ENCODE data around the gene FOXRED2.
A peak's percentile ranks its signal among the peaks of the same experiment; 100 is the strongest.
"Not testable (repeated sequence)": the region's sequence is repeated elsewhere in the genome, so short reads cannot be mapped to it uniquely, and the experiment has no call there.

The FOXRED2 gene

DNA sequence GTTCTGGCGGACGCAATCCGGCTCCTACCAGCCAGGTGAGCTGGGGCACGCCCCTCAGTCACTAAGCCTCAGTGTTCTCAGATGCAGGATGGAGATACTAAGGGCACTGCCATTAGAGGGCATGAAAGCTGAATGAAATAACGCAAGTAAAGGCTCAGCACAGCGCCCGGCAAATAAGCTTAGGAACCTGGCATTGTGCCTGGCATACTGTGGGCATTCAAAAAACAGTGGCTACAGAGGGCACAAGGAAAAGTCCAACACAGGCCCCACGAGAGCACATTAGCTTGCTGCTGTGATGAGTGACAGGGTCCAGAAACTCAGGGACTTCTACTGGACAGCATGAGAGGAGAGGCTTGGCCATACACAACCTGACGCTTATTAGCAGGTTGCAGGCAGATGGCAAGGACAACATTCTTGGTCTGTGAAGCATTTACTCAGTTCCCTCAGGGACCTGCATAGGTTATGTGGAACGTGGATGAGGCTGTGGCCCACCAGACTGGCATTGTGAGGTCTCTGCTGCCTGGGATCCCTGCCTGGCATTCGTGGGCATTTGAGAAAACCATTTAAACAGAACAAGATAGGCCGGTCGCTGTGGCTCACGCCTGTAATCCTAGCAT is 37.6 kb downstream of the FOXRED2 start:
- no peak for DNase-seq (ENCODE audit: low read depth)

- peak; percentile 95 for DNase-seq (ENCODE audit: low read depth)
Measured at GRCh38 chr22:36467946-36468345, 38.9 kb downstream of the FOXRED2 start.

DNA sequence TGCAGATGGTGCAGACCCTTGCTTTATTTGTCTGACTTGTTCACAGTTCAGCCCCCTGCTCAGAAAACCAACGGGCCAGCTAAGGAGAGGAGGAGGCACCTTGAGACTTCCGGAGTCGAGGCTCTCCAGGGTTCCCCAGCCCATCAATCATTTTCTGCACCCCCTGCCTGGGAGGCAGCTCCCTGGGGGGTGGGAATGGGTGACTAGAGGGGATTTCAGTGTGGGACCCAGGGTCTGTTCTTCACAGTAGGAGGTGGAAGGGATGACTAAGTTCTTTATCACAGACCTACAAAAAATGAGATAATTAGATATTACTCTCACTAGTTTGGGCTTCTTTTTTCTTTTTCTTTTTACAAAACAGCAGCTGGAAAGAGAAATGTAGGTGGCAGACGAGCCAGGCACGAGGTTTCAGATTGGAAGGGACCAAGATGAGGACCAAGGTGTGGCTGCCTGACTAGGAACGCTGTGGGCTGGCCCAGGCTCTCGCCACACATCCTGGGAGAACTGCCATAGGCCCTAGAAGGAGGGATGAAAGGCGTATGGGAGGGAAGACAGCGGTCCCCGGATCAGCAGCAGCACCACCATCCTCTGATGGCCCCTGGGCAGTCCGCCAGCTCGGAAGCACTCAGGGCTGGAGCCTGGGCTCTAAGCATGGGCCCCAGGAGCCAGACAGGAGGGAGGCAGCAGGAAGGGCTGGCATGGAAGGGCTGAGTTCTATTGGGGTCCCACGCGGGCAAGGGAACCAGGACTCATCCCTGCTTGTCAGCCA is 39.6 kb downstream of the FOXRED2 start:
- DNase-seq (ENCODE audit: low read depth) = no peak

- DNase-seq (ENCODE audit: low read depth) = no peak
Measured at GRCh38 chr22:36466258-36466657, 40.6 kb downstream of the FOXRED2 start.

DNA sequence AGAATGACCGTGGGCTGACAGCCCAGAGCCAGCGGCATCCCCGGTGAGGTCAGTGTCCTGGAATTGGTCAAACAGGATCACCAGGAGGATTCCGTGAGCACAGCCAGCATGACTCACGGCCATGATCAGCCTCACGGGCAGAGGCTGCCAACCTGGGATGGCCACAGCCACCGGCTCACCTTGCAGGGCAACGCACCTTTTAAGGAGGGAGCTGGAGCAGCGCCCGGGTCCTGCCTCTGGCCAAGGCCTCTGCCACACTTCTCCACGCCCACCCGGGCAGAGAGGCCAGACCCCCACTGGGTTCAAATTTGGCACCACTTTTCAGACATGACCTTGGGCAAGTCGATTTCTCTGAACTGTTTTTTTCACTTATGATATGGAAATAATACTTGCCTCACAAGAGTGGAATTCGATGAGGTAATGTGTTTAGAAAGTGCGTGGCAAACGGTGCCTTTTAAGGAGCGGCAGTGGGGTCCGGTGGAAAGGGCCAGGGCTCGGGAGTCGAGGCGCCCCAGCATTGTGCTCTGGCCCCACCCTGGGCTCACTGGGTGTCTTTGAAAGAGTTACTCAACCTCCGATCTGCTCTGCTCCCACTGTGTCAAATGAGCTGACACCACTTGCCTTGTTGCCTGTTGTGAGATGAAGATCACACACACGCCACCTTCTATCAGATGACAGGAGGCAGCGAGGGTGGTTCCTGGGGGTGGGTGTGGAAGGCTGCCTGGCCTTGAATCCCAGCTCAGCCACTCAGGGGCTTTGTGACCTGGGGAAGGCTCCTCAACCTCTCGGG is 41.4 kb downstream of the FOXRED2 start:
- peak; percentile 81 for DNase-seq (ENCODE audit: low read depth)

DNA sequence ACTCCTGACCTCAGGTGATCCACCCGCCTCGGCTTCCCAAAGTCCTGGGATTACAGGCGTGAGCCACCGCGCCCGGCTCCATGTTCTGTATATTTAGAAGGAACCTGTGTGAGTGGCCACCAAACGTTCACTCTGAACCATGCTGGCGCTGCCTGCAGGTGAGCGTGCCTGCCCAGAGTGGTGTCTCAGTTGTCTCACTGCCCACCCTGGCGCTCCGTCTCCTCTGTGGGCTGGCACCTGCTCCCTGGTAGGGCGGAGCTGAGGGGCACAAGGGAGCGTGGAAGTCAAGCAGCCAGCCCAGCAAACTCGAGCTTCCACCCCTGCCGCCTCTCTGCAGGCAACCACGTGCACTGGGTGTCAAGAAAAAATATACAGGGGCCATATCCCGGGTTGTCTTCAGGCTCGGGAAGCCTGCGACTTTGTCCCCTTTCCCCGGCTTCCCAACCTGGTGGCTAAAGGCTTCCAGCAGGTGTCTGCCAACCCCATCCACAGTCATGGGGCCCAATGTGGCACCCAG is 42.1 kb downstream of the FOXRED2 start:
- DNase-seq (ENCODE audit: low read depth) = no peak

DNA sequence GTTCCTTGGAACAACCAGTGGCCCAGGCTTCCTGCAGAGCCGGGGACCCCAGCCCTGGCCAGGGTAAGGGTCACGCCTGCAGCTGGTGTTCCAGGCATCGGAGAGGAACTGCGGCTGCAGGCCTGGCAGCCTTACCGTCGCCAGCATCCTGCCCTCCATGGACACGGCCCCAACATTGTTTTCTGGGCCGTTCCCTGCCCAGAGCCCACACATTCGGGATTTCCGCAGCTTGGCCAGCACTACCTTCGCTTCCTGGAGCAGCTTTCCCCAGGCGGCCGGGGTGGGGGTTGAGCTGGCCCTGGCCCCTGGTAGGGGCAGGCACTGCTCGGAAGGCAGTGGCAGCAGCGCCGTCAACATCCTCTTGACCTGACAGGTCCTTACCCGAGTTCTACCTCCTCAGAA is 43.1 kb downstream of the FOXRED2 start:
- no peak for DNase-seq (ENCODE audit: low read depth)

DNA sequence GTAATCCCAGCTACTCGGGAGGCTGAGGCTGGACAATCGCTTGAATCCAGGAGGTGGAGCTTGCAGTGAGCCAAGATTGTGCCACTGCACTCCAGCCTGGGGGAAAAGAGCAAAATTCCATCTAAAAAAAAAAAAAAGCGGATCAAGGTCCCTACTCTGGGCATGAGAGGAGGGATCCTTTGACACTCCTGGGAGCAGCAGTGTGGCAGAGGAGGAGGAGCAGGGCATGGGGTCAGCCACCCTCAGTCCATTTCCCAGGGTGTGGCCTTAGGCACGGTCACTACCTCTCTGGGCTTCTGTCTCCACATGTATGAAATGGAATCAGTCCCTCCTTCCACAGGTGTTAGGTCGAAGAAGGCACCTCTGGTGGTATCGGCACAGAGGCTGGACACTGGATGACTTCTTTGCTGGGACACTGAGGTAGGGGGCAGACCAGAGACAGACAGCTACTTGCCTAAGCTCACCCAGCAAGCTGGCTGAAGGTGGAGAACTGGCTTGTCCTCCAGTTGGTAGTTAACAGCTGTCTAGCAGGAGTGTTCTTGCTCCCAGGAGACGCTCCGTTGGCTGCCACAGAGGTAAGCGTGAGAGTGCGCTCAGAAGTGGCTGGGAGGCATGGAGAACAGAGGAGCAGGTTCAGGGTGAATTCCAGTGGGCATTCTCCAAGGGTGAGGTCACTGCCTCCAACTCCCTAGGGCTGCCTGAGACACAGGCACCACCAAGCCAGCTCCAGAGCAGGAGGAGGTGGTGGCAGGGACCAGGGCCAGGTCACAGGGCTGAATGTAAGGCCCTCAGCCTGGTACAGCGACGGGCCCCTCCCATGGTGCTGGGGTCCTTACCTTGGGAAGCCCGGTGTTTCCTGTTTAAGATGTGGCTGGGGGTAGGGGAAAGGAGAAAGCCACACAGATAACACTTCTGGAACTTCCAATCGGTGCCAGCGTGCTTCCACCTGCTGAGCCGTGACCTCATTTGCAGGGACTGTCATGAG is 44.9 kb downstream of the FOXRED2 start:
- DNase-seq (ENCODE audit: low read depth) = no peak

DNA sequence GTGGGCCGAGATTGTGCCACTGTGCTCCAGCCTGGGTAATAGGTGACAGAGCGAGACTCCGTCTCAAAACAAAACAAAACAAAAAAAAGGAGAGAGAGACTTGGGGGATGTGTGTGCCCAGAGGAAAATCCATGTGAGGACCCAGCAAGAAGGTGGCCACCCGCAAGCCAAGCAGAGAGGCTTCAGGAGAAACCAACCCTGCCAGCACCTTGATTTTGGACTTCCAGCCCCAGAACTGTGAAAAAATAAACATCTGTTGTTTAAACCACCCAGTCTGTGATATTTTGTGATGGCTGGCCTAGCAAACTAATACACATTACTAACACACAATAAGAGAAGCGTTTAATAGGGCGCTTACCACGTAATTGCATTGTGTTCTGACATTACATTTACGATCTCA is 46.6 kb downstream of the FOXRED2 start:
- DNase-seq (ENCODE audit: low read depth) = no peak

DNA sequence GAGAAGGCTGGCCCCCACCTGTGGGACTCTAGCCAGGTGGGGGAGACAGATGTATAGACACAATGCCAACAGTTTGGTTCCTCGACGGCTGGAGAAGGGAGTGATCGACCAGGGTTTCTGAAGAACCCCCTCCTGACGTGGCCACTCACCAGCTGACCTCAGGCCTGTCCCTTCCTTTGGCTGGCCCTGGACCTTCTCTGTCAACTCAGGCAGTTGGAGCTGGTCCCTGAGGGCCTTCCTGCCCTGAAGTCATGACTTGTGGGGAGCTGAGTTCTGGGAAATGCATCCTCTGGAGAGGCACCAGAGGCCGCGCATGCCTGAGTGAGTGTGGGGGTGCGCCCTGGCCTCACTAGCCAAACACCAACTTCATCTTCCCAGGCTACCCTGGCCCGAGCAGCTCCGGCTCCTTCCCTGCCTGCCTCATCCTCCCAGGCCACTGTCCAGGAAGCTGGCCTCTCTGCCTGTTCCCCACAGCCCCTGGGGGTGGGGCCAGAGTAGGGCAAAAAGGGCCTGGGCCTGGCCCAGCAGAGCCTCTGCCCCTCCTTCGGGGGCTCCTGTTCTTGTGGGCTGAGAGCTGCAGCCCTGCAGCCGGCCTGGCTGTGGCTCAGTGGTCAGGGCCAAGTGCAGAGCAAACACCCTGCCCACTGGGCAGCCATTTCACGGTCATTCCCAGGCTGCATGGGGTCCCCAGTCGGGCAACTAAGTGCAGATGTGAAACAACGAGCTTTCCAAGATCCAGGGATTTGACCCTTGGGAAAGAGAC is 49.0 kb downstream of the FOXRED2 start:
- DNase-seq (ENCODE audit: low read depth) = no peak

- no peak for DNase-seq (ENCODE audit: low read depth)
Measured at GRCh38 chr22:36456464-36456845, 50.4 kb downstream of the FOXRED2 start.

DNA sequence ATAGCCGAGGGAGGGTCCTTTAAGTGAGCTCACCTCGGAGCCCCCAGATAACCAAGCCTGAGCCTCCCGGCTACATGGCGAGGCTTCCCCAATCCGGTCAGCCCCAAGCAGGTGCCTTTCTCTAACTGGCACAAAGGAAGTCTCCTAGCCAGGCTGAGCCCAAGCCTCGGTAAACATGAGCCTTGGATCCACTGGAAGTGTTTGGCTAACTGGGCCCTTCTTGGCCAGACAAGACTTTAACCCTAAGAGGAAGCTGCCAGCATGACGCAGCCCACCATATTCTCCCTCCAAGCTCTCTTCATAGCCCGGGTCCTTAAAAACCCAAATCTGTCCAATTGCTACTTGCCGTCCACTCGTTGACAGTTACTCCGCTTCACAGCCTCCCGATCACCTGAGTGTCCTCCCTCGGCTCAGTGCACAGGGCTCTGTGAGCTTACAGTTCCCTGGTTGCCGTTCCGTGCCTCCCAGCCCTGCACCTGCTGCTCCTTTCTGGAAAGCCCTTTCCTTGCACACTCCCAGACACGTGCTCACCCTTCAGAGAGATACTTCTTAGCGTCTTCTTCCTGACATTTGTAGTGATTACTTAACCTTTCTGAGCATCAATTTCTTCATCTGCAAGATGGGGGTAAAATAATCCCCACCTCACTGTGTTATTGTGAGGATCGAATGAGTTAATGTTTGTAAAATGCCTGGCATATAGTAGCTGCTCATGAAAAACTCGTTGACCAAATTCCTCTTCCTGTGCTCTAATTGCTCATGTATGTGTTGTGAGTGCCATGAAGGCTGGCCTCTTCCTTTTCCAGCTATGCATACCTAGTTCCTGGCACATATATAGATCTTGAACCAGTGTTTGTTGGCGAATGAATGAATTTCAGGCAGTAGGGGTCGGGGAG is 51.0 kb downstream of the FOXRED2 start:
- DNase-seq (ENCODE audit: low read depth) = no peak

DNA sequence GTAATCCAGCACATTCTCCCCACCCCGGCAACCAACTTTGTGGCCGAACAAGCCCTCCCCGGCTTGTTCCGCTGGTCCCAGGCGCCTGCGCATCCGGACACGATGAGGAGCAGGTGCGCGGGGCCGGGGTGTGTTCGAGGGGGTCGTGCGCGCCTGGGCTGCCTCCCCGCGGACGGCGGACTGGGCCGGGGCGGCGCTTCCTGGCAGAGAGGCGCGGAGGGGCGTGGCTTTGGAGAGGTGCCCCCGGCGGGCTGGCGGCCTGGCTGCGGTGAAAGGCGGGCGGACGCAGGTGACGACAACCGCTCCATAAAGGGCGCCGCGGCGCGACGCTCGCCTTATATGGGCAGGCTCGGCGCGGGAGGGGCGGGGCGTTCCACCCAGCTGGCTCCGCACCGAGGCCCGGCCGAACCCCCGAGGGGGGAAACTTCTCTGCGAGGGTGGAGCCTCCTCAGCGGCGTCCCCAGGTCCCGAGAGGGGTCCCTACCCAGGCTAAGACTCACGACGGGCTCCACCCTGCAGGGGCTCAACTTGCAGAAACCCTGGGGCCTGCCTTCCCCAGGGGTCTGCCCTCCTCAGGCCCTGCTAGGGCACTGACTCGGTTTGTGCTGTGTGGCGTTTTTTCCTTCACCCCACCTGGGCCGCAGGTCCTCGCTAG is 51.8 kb downstream of the FOXRED2 start:
- DNase-seq (ENCODE audit: low read depth) = no peak

DNA sequence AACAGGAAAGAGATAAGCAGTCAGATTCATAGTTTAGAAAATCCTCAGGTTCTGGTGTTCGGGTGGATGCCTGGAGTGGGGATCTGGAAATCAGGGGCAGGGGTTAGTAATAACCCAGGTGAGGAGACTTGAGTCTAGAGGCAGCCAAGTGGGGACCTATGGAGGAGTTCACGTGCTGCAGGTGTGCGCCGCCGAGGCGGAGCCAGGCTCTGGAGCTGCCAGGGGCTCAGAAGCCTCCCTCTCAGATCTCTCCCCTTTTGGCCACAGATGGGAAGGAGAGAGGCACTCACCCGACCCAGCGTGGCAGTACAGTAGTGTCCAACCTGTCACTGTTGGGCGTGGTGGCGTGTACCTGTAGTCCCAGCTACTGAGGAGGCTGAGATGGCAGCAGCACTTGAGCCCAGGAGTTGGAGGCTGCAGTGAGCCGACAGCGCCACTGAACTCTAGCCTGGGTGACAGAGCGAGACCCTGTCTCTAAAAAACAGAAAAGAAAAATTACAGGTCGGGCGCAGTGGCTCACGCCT is 52.9 kb downstream of the FOXRED2 start:
- DNase-seq (ENCODE audit: low read depth) = no peak

DNA sequence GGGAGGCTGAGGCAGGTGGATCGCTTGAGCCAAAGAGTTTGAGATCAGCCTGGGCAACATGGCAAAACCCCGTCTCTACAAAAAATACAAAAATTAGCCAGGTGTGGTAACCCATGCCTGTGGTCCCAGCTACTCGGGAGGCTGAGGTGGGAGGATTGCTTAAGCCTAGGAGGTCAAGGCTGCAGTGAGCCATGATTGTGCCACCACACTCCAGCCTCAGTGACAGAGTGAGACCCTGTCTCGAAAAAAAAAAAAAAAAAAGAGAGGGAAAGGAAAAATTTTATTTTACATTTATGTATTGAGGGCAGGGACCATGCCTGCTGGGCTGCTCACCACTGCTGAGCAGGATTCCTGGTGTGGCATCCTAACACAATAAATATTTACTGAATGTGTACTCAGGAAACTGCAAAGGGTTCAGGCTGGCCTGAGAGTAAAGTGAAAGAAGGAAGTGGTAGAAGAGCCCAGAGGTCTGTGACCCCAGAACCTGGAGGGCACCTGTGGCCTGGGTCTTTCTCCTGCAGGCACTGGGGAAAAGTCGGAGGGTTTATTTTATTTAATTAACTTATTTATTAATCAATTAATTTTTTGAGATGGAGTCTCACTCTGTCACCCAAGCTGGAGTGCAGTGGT is 53.7 kb downstream of the FOXRED2 start:
- not testable (repeated sequence) for DNase-seq (ENCODE audit: low read depth)

DNA sequence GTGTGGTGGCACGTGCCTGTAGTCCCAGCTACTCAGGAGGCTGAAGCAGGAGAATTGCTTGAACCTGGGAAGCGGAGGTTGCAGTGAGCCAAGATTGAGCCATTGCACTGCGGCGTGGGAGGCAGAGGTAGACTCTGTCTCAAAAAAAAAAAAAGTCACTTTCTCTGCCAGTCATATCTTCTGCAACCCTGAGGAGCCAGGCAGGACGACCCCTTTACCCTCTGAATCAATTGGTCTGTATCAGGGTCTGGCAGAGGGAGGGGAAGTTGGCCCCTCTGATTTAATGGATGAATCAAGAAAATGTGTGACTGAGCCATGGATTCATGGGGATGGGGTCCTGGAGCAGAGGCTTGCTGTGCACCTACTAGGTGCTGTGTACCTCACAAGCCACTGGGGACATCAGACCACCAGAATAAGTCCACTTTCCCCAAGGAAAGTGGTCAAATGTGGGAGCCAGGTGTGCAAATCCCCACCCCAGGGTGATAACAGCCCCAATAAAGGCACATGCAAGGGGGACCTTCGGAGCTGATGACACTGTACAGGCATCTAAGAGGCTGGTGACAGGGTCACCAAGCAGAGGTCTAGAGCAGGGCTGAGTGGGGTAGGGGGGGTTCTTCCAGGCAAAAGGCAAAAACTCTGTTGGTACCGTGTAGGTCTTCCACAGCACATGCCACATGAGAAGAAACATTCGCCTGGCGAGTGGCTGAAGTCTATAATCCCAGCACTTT is 54.4 kb downstream of the FOXRED2 start:
- DNase-seq (ENCODE audit: low read depth) = no peak

GRCh38 chr22:36450923-36451322 is 55.9 kb downstream of the FOXRED2 start:
- not testable (repeated sequence) for DNase-seq (ENCODE audit: low read depth)

All from non-pigmented ciliary epithelial cell (primary cell).